Stimulated activated CD4-positive, alpha-beta T cell treated with anti-CD3 and anti-CD28 coated beads, Interleukin-1b, Interleukin-23, amount 100 ng/mL, for 1 hour (primary cell): ENCODE data around the gene NCOA5.

Experiments
- DNase-seq, 2 donors: peaks; one replicate each; pipeline ENCODE4 v3.0.0-alpha.2; 2020; ENCODE audit warnings: low read depth in 2 of 2

Gene NCOA5

DNA sequence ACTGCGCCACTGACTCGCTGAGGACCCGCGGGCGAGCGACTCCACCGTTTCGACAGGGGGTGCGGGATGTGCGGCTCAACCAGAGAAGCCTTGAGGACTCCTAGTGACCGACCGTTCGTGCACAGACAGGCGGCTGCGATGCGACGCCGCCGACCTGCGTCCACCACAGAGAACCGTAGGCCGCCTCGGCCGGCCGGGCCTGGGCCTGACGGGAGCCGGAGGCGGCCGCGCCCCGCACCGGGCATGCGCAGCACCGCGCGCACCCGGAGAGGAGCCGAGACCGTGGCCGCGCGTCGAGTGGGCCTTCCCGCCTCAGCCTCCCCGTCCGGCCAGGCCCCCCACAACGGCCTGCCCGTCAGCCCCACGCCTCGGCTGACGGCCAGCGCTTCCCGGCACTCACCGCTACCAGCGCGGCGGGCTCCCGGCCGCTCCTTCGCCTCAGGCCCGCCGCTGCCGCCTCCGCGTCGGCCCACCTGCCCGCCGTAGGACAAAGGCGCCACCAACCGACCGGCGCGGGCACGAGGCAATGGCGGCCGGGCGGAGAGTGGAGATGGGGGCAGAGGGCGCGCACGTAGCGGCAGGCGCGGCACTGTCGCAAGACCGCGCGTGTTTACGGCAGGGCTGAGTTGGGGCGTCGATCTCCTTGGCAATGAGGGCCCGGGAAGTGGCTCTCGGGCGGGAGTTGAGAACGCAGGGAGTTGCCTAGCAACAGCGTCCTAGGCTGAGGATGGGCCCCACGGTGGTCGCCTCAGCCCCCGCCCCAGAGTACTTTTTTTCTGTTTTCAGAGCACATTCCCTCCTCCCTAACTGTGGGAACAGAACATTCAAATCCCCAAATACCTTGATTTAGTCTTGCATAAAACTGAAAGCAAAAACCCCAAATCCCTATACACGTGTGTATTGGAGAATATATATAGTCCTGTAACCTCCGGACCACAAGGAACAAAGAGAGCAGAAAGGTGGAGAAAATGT is at the start of gene NCOA5:
Gene NCOA5 (minus strand): TSS at position 546 of the 972 bp plus-strand sequence. CDS start 10,538 bp downstream, outside the sequence.
- peak; percentile 85 for DNase-seq

- no peak for DNase-seq
These were observed 49.6 kb upstream of the NCOA5 start for GRCh38 chr20:46139266-46139889.

- no peak for DNase-seq
These were observed 48.1 kb upstream of the NCOA5 start for GRCh38 chr20:46137816-46138215.

- DNase-seq, result no peak
These were observed 46.3 kb upstream of the NCOA5 start for GRCh38 chr20:46135856-46136633.

DNA sequence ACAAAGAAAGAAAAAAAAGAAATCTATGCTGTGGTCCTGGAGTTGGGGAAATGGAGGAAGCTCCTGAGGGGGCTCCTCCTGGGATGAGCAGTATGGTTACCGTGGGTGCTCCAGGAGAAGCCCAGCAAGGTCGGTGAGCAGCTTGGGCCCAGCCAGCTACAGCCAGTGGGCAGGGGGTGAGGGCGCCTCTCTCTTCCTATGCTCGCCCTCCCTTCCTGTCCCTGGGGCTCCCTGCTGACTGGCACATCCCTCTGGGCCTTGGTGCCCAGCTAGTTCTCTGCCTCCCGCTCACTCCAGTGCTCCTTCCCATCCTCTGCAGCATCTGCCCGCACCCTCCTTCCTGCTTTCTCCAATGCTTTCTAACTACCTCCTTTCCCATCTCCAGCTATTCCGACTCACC is 45.0 kb upstream of the NCOA5 start:
- no peak for DNase-seq

GRCh38 chr20:46133886-46134654 is 44.3 kb upstream of the NCOA5 start:
- DNase-seq, result no peak

GRCh38 chr20:46132705-46133120 is 43.0 kb upstream of the NCOA5 start:
- DNase-seq, result peak; percentile 13 to 33

GRCh38 chr20:46131396-46131795 is 41.6 kb upstream of the NCOA5 start:
- no peak for DNase-seq

- DNase-seq, result no peak
These were observed 40.8 kb upstream of the NCOA5 start for GRCh38 chr20:46130534-46130933.

DNA sequence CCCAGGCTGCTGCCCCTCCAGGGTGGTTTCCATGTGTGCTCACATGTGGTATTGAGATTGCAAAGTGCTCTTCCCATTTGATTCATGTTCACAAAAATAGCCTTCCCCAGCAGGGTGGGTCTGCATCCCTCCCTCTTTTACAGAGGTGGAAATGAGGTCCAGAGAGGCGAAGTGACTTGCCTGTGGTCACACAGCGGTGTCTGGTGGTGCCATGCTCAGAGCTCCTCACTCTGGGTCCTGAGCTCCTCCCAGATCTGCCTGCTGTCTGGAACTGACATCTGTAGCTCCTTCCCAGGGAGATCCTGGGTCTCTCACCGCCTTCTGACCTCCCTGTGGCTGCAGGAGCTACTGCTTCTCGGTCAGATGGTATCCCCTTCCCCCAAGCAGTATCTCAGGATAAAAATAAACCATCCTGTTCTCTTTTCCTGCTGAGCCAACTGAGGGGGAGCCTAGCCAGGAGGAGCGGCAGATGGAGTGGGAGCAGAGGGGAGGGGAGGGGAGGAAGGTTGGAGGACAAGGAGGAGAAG is 40.3 kb upstream of the NCOA5 start:
- DNase-seq, result no peak

DNA sequence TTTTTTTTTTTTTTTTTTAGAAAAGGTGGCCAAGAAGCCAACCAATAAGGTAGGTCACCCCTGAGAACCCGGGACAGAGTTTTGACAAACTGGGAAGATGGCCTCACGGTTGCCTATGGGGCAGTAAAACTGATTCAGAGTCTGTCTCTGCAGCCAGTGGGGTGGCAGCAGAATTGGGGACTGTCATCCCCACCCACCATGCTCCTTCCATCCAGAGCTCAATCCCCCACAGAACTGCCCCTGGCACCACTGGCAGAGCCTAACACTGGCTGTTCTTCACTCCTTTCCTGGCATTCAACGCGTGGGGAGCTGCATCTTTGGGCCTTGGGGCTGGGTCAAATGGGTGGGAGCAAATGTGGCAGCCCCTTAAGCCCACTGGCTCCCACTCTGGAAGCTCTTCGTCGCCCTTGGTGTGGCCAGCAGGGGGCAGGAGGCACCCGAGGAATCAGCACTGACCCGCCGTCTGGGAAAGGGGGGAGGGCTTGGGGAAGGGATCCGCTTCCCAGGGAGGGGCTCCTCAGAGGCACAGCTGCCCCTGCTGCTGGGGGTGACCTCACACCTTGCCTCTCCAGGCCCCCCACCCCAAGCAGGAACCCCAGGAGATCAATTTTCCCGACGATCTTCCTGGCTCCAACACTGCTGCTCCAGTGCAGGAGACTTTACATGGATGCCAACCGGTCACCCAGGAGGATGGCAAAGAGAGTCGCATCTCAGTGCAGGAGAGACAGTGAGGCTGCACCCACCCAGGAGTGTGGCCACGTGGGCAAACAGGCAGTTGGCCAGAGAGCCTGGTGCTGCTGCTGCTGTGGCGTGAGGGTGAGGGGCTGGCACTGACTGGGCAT is 38.8 kb upstream of the NCOA5 start:
- DNase-seq, result no peak

DNA sequence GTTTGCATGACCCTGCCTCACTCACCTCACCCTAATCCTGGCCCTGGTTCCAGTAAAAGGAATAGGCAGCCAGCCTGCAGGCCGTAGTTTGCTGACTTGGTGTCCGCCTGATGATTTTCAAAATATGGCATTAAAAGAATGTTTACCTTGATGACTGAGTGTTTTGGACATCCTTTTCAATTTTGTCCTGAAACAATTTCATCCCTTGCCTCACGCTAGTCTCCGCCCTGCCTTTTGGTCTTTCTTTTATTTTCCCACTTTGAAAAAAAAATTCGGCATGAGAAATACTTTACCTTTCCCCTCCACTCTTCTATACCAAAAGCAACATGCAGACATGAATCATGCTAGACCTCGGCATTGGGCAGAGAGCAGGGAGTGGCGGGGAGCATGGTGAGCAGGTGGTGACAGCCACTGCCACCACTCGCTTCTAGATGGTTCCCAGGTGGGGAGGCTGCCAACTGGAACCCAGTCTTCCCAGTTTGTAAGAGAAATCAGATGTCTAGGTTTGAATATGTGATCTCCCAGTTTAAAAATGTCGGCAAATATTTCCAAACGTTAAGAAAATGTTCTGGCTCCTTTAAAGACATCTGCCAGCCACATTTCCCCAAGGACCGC is 37.7 kb upstream of the NCOA5 start:
- no peak for DNase-seq

- no peak for DNase-seq
These were observed 36.8 kb upstream of the NCOA5 start for GRCh38 chr20:46126440-46127056.

- no peak for DNase-seq
These were observed 33.9 kb upstream of the NCOA5 start for GRCh38 chr20:46123482-46124245.

DNA sequence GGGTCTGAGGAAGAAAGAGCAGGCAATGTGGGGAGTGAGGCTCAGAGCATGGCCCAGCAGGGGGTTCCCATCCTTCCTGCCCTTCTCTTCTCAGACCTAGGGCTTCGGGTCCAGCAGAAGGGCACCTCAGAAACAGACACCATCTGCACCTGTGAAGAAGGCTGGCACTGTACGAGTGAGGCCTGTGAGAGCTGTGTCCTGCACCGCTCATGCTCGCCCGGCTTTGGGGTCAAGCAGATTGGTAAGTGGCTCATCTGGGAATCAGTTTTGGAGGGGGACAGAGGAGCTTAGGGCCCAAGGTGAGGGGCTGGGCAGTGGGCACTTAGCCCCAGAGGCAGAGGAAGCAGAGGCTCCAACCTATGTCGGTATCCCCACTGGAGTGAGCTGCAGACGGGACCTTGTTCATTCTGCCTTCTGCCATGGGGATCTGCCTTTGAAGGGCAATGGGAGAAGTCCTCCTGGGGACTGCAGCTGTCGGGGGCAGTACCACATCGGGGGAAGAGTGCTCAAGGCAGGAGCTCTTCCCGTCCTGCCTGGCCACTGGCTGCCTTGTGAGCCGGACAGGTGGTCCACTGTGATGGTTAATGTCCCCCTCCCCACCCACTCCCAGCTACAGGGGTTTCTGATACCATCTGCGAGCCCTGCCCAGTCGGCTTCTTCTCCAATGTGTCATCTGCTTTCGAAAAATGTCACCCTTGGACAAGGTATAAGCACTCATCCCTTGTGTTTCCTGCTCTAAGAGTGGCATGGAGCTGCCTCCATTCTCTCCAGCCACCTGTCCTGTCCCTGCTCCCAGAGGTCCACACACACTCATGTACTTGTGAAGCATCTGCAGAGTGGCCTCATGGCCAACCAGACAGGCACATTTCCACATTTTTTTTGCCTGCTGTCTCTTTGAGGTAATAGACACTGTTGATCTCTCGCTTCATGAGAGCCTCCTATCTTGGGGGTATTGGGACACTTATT is 33.0 kb upstream of the NCOA5 start:
- DNase-seq, result no peak

DNA sequence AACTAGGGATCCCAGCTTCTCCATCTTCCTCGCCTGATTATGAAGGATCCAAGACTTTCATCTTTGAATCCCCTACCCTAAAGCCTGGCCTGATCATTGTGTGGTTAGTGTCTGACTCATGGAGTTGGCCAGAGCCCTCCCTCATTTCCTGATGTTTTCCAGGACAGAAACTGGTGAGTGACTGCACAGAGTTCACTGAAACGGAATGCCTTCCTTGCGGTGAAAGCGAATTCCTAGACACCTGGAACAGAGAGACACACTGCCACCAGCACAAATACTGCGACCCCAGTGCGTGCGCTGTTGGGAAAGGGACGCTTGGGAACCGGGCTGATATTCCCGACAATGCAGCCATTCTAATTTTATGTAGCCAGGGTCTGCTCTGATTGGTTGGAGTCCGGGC is 32.3 kb upstream of the NCOA5 start:
- DNase-seq, result no peak

DNA sequence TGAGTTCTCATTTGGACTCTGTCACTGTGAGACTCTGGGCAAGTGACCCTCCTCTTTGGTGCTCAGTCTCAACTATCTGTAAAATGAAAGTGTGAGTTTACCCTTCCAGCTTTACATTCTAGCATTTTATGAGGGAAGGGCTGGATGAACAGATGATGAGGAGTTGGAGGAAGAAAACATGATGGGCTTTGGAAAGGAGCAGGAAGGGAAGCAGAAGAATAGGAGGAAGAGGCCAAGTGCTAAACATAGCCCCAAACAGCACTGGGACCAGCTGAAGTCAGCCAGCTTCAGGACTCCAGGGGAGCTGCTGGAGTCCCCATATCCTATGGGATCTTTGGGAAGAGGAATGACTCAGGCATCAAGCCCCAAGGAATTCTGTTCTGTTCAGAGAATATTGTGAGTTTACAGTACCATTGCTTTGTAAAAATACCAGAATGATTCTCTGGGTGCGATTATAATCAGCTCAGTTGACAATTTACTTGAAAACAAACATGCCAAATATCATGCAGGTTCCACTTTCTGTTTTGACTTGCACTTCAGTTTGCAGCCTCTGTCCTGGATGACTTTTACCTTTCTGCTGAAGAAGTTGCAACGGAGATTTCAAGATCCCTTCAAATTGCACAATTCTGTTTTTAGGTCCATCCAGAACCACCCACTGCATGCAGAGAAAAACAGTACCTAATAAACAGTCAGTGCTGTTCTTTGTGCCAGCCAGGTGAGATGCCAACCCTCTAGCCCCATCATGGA is 31.6 kb upstream of the NCOA5 start:
- no peak for DNase-seq
